ENCODE measurements around the gene NEUROG1.

- TF ChIP-seq CBFB (IDR thresholded peaks at IDR 0.05; ENCODE audit: low read depth) (no peak), ATF3 (IDR thresholded peaks at IDR 0.05; ENCODE audit: borderline replicate concordance, extremely low read depth, low read depth, low read length) (no peak), HDGF (IDR thresholded peaks at IDR 0.05) (no peak), EZH2 (IDR thresholded peaks at IDR 0.05; ENCODE audit: borderline replicate concordance, control insufficient read depth, low read depth, low read length) (no peak)
Observed at GRCh38 chr5:135497971-135498636, 37.7 kb downstream of the NEUROG1 start.

All from GM12878 (cell line).